GM12878 (cell line): ENCODE data around the gene OLFML2A. TPM values are rescaled to one million over a fixed set of nuclear protein-coding genes. Genes with fewer than 3 reads are reported as not detected.

Source experiments
- E4F1 ChIP-seq: fragments of 450-650 bp; IDR thresholded peaks from 2 replicates; pipeline ENCODE4 v1.6.1; 2018; ENCODE audit warnings: borderline replicate concordance, mild to moderate bottlenecking; ENCODE audit not compliant: partially characterized antibody
- JUND ChIP-seq: IDR thresholded peaks from 2 replicates; pipeline ENCODE4 v1.6.1; 2012; ENCODE audit warnings: low read depth, mild to moderate bottlenecking, low read length, improper control_type of control experiment, moderate library complexity
- MTA3 ChIP-seq: IDR thresholded peaks from 2 replicates; pipeline ENCODE4 v1.6.1; 2012; ENCODE audit warnings: low read length, inconsistent platforms, borderline replicate concordance
- PML ChIP-seq: IDR thresholded peaks from 2 replicates; pipeline ENCODE4 v1.6.1; 2012; ENCODE audit warnings: low read length, inconsistent platforms
- TCF7 ChIP-seq: IDR thresholded peaks from 2 replicates; pipeline ENCODE4 v1.6.1; 2014; ENCODE audit warnings: antibody characterized with exemption, borderline replicate concordance
- ZNF384 ChIP-seq: IDR thresholded peaks from 2 replicates; pipeline ENCODE4 v1.6.1; 2012; ENCODE audit warnings: low read depth, mild to moderate bottlenecking, low read length, improper control_type of control experiment, borderline replicate concordance
- ZNF592 ChIP-seq: fragments of 450-650 bp; IDR thresholded peaks from 2 replicates; pipeline ENCODE4 v1.6.1; 2017; ENCODE audit warnings: mild to moderate bottlenecking, moderate library complexity
- polyA plus RNA-seq, 11 experiments: library from polyadenylated mRNA; depleted of rRNA in 4 of 11; unstranded in 6 of 11; stranded (reverse) in 5 of 11; fragments of >200 nt; fragmentation: Nextera tagmentation in 4 of 11; fragmentation: Illumina TruSeq in 1 of 11; extraction: Ambion mirVana in 4 of 11; extraction: Trizol in 1 of 11; gene quantifications; 1 replicate in 1 of 11; 2 replicates in 10 of 11; pipeline versions ENCODE4 v1.2.1 to v1.2.3, GENCODE V29; 2011 to 2016; ENCODE audit warnings: inconsistent platforms in 2 of 11, missing spikeins in 2 of 11, low read depth in 1 of 11
- total RNA-seq, 4 experiments: library from RNA; depleted of rRNA in 3 of 4; stranded (reverse); fragments of >200 nt in 3 of 4; fragmentation: Illumina TruSeq in 1 of 4; extraction: Trizol in 1 of 4; gene quantifications; 2 replicates each; pipeline versions ENCODE4 v1.2.1 to v1.2.3, GENCODE V29; 2013 to 2021
- TF ChIP-seq, protein P1 (sequence below): fragments of 150-350 bp; IDR thresholded peaks from 2 replicates; pipeline ENCODE4 v1.6.1; 2016; ENCODE audit warnings: low read depth, low read length

Gene OLFML2A
- total and polyA plus RNA-seq, 10 of the 15 experiments (the other 5 are each of a cell fraction or from before 2014, with no cell fraction given), result 0.02 to 0.13 (median 0.10) TPM; not detected in 4

- TF ChIP-seq E4F1, result no peak
- TF ChIP-seq TCF7, result no peak
- no peak for TF ChIP-seq ZNF592
- TF ChIP-seq ZNF384, result no peak
- TF ChIP-seq JUND, result no peak
- no peak for TF ChIP-seq MTA3
- TF ChIP-seq, protein P1, sequence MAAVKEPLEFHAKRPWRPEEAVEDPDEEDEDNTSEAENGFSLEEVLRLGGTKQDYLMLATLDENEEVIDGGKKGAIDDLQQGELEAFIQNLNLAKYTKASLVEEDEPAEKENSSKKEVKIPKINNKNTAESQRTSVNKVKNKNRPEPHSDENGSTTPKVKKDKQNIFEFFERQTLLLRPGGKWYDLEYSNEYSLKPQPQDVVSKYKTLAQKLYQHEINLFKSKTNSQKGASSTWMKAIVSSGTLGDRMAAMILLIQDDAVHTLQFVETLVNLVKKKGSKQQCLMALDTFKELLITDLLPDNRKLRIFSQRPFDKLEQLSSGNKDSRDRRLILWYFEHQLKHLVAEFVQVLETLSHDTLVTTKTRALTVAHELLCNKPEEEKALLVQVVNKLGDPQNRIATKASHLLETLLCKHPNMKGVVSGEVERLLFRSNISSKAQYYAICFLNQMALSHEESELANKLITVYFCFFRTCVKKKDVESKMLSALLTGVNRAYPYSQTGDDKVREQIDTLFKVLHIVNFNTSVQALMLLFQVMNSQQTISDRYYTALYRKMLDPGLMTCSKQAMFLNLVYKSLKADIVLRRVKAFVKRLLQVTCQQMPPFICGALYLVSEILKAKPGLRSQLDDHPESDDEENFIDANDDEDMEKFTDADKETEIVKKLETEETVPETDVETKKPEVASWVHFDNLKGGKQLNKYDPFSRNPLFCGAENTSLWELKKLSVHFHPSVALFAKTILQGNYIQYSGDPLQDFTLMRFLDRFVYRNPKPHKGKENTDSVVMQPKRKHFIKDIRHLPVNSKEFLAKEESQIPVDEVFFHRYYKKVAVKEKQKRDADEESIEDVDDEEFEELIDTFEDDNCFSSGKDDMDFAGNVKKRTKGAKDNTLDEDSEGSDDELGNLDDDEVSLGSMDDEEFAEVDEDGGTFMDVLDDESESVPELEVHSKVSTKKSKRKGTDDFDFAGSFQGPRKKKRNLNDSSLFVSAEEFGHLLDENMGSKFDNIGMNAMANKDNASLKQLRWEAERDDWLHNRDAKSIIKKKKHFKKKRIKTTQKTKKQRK, result no peak
- no peak for TF ChIP-seq PML
Measured at GRCh38 chr9:124797343-124798103, 20.6 kb downstream of the OLFML2A start (continued).
